Smooth muscle cell (in vitro differentiated cells): Measurements from ENCODE around the gene SELE. TPM values are rescaled to one million over a fixed set of nuclear protein-coding genes. Genes with fewer than 3 reads are reported as not detected.

Experiments used
- DNase-seq: peaks from one replicate; lab custom pipeline; 2025; ENCODE audit not compliant: unreplicated experiment; lab: John Stamatoyannopoulos, UW
- H2AFZ ChIP-seq: fragments of 200-600 bp; sonication (generic); 2 replicates; pipeline ENCODE4 v1.6.0; 2016; ENCODE audit warnings: antibody characterized with exemption, low read depth, mild to moderate bottlenecking
- H3F3A ChIP-seq: fragments of 200-600 bp; sonication (generic); 2 replicates; pipeline ENCODE4 v1.6.0; 2017; ENCODE audit warnings: antibody characterized with exemption, low read depth
- H3K27ac ChIP-seq: fragments of 200-600 bp; sonication (generic); 2 replicates; pipeline ENCODE4 v1.5.1; 2016; ENCODE audit warnings: low read depth, mild to moderate bottlenecking
- H3K27me3 ChIP-seq: fragments of 200-600 bp; sonication (generic); 2 replicates; pipeline ENCODE4 v1.6.1; 2016; ENCODE audit warnings: low read depth, mild to moderate bottlenecking
- H3K36me3 ChIP-seq: fragments of 200-600 bp; sonication (generic); 2 replicates; pipeline ENCODE4 v1.5.1; 2016; ENCODE audit warnings: low read depth
- H3K4me1 ChIP-seq: fragments of 200-600 bp; sonication (generic); 2 replicates; pipeline ENCODE4 v1.5.1; 2016; ENCODE audit warnings: low read depth
- H3K4me2 ChIP-seq: fragments of 200-600 bp; sonication (generic); 2 replicates; pipeline ENCODE4 v1.6.0; 2016; ENCODE audit warnings: mild to moderate bottlenecking
- H3K4me3 ChIP-seq: fragments of 200-600 bp; sonication (generic); 2 replicates; pipeline ENCODE4 v1.5.1; 2016; ENCODE audit warnings: mild to moderate bottlenecking
- H3K79me2 ChIP-seq: fragments of 200-600 bp; sonication (generic); 2 replicates; pipeline ENCODE4 v1.6.0; 2016; ENCODE audit warnings: low read depth, mild to moderate bottlenecking
- H3K9ac ChIP-seq: fragments of 200-600 bp; sonication (generic); 2 replicates; pipeline ENCODE4 v1.6.0; 2016; ENCODE audit warnings: low read depth
- H3K9me3 ChIP-seq: fragments of 200-600 bp; sonication (generic); replicated peaks from 2 replicates; pipeline ENCODE4 v1.5.1; 2016; ENCODE audit warnings: low read depth
- H4K20me1 ChIP-seq: fragments of 200-600 bp; sonication (generic); 2 replicates; pipeline ENCODE4 v1.6.0; 2016; ENCODE audit warnings: low read depth
- WGBS: methylation state at CpG from one replicate; pipeline ENCODE4 v1.1.7; 2016; ENCODE audit warnings: low lambda C conversion rate; 5-methylcytosine and 5-hydroxymethylcytosine counted together
- polyA plus RNA-seq: library from polyadenylated mRNA; unstranded; fragments of >200 nt; fragmentation: Nextera tagmentation; extraction: Ambion mirVana; gene quantifications from 2 replicates; pipeline ENCODE4 v1.2.1, GENCODE V29; 2016
- total RNA-seq: library from RNA; depleted of rRNA; stranded (reverse); fragments of >200 nt; gene quantifications from 2 replicates; pipeline ENCODE4 v1.2.3, GENCODE V29; 2014
- TF ChIP-seq, protein P1 (sequence below): fragments of 200-600 bp; sonication (generic); IDR thresholded peaks from 2 replicates; pipeline ENCODE4 v1.5.1; 2017; ENCODE audit warnings: borderline replicate concordance, mild to moderate bottlenecking, antibody characterized with exemption; ENCODE audit not compliant: insufficient read depth, poor library complexity, severe bottlenecking

The SELE gene
- total and polyA plus RNA-seq, 2 experiments from 2014 or later, result 0.05 TPM; not detected in 1

DNA sequence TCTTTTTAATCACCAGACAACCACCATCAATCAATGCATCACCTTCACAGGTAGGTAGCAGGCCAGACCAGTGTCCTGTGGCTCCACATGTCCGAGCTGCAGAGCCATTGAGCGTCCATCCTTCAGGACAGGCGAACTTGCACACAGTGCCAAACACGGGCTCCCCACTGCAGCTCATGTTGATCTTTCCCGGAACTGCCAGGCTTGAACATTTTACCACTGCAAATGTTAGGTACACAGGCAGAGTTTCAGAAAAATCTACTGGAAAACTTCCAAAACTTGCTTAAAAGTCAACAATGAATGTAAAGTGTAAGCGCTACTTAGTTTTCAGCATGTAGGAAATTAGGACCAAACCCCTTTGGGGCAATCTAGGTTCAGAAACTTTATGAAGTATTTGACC is 6.6 kb downstream of the SELE start:
- H3K4me1 ChIP-seq, result no peaks in the 10 kb centered on the region
- H3K4me2 ChIP-seq, result no peak overlapping the region
- no peak overlapping the region for H3K4me3 ChIP-seq
- H2AFZ ChIP-seq, result no peak overlapping the region
- H3K36me3 ChIP-seq, result no peaks in the 10 kb centered on the region
- H3K9ac ChIP-seq, result no peak overlapping the region
- WGBS, result 94% methylated on average over 6 of the region's 6 CpGs
- H3K27ac ChIP-seq, result no peak overlapping the region
- no peaks in the 10 kb centered on the region for H3K9me3 ChIP-seq
- no peaks in the 10 kb centered on the region for H3F3A ChIP-seq
- no peaks in the 10 kb centered on the region for H3K27me3 ChIP-seq
- DNase-seq, result no peak
- no peaks in the 10 kb centered on the region for H3K79me2 ChIP-seq
- no peaks in the 10 kb centered on the region for H4K20me1 ChIP-seq
- TF ChIP-seq, protein P1, sequence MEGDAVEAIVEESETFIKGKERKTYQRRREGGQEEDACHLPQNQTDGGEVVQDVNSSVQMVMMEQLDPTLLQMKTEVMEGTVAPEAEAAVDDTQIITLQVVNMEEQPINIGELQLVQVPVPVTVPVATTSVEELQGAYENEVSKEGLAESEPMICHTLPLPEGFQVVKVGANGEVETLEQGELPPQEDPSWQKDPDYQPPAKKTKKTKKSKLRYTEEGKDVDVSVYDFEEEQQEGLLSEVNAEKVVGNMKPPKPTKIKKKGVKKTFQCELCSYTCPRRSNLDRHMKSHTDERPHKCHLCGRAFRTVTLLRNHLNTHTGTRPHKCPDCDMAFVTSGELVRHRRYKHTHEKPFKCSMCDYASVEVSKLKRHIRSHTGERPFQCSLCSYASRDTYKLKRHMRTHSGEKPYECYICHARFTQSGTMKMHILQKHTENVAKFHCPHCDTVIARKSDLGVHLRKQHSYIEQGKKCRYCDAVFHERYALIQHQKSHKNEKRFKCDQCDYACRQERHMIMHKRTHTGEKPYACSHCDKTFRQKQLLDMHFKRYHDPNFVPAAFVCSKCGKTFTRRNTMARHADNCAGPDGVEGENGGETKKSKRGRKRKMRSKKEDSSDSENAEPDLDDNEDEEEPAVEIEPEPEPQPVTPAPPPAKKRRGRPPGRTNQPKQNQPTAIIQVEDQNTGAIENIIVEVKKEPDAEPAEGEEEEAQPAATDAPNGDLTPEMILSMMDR, result no peak

DNA sequence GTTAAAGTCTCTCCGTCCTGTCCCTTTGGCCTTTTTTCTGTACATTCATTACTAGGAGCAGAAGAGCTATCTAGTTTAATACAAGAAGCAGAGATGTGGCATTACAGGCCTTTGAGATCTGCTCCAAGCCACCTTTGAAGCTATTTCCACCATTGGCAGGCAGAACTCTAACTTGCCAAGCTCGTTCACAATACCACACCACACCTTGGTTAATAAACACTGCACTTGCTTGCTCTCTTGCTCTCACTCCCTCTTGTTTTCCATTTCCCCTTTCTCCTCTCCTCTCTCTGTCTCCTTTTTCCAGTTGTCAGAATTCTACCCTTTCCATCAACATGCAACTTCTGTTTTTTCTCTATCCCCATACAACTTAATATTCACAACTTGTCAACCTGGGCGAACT is 7.0 kb downstream of the SELE start:
- no peak for DNase-seq
- Histone ChIP-seq H3K79me2 (no peaks in the 10 kb centered on the region), H3K27ac (no peak overlapping the region), H3K9me3 (no peaks in the 10 kb centered on the region), H2AFZ (no peak overlapping the region), H3F3A (no peaks in the 10 kb centered on the region), H3K36me3 (no peaks in the 10 kb centered on the region), H3K27me3 (no peaks in the 10 kb centered on the region), H3K9ac (no peak overlapping the region), H3K4me2 (no peak overlapping the region), H3K4me3 (no peak overlapping the region), H3K4me1 (no peaks in the 10 kb centered on the region), H4K20me1 (no peaks in the 10 kb centered on the region)
- TF ChIP-seq, protein P1, result no peak
- WGBS, result 94% methylated on average over 3 of the region's 3 CpGs

DNA sequence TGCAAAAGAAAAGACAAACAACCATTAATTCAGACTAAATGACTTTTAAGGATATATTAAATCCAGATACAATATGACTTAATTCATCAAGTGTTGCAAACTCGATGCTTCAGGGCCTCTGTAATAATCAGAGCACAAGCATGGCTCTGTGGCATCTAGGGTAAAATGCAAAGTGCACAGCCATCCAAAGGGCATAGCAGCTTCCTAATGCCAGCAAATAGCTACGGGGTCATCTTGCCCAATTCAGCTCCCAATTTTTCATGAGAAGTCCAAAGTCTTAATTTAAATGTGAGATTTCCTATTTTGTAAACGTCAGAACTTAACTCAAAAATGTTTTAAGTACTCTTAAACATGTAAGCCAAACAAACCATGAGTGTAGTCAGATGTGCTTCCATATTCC is 7.9 kb downstream of the SELE start:
- Histone ChIP-seq H3K36me3 (no peaks in the 10 kb centered on the region), H3K4me1 (no peaks in the 10 kb centered on the region), H3K27ac (no peak overlapping the region), H3F3A (no peaks in the 10 kb centered on the region), H3K27me3 (no peaks in the 10 kb centered on the region), H3K4me2 (no peak overlapping the region), H4K20me1 (no peaks in the 10 kb centered on the region), H3K79me2 (no peaks in the 10 kb centered on the region), H3K4me3 (no peak overlapping the region), H2AFZ (no peak overlapping the region), H3K9ac (no peak overlapping the region), H3K9me3 (no peaks in the 10 kb centered on the region)
- no peak for DNase-seq
- TF ChIP-seq, protein P1, result no peak
- WGBS, result 87% methylated on average over 3 of the region's 3 CpGs

DNA sequence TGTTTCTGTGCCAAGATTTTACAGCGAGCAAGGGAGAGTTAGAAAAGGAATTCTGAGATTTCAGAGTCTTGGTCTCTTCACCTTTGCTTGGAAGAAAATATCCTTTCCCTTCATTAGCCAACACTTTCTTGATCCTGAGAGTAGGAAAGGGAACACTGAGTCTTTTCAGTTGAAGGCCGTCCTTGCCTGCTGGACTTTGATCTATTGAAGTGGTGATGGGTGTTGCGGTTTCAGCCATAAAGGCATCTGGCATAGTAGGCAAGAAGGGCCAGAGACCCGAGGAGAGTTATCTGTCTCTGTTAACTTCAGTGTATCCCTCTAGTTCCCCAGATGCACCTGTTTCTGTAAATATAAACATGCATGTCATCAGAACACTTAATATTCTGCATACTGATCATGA is 9.7 kb downstream of the SELE start:
- H3K4me1 ChIP-seq, result no peaks in the 10 kb centered on the region
- H3K9ac ChIP-seq, result no peak overlapping the region
- WGBS, result 57% methylated on average over 4 of the region's 4 CpGs
- no peaks in the 10 kb centered on the region for H4K20me1 ChIP-seq
- no peaks in the 10 kb centered on the region for H3K79me2 ChIP-seq
- H3K27me3 ChIP-seq, result no peaks in the 10 kb centered on the region
- H2AFZ ChIP-seq, result no peak overlapping the region
- H3K4me2 ChIP-seq, result no peak overlapping the region
- TF ChIP-seq, protein P1, result no peak
- DNase-seq, result no peak
- H3K36me3 ChIP-seq, result no peaks in the 10 kb centered on the region
- H3K9me3 ChIP-seq, result no peaks in the 10 kb centered on the region
- no peak overlapping the region for H3K4me3 ChIP-seq
- H3K27ac ChIP-seq, result no peak overlapping the region
- H3F3A ChIP-seq, result no peaks in the 10 kb centered on the region
